DMS53 treated with DMSO at 0.1 percent for 48 hours (cell line): ENCODE data around the gene CTNND2.
"Not testable (repeated sequence)": the region's sequence is repeated elsewhere in the genome, so short reads cannot be mapped to it uniquely, and the experiment has no call there.

Experiments
- DNase-seq: peaks from one replicate; lab custom pipeline; 2025; ENCODE audit not compliant: unreplicated experiment; lab: John Stamatoyannopoulos, UW

Gene CTNND2

GRCh38 chr5:11491404-11492075 lies 412.7 kb downstream of the CTNND2 start:
- DNase-seq: no peak

DNA sequence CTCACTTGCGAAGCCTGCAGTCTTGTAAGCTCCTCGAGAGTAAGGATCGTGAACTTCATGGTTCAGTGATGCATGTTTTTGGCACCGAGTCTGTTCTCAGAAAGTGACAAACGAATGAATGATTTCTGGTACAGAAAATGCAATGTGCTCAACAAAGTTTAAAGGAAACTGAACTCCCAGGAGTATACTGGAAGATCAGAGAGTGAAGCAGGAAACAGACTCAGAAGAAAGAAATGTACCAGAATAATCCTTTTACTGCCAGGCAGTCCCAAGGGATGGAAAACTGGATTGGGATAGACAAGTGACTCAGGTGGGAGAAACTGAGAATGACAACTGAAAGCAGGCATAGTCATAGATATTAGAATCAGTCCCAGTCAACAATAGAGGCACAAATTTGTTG lies 420.6 kb downstream of the CTNND2 start:
- DNase-seq: no peak

DNA sequence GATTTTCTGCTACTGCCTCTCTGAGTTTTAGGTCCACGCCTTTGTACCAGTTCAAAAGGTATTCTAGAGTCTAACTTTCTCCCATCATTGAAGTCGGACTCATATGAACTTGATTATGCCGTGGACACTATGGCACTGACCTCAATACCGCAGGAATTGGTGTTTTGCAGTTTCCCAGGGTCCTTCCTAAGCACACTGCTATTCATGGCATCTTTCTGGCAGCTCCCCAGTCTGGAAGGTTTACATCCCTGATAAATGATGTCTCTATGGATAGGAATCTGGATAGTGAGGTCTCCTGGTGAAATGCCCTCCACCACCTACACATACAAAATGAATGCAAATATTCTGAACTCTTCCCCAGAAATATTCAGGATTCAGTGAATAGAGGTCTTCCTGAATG lies 422.2 kb downstream of the CTNND2 start:
- DNase-seq: no peak

GRCh38 chr5:11477786-11478185 lies 426.5 kb downstream of the CTNND2 start:
- no peak for DNase-seq

- no peak for DNase-seq
Measured at GRCh38 chr5:11476866-11477265, 427.4 kb downstream of the CTNND2 start.

- no peak for DNase-seq
Measured at GRCh38 chr5:11468334-11469039, 435.8 kb downstream of the CTNND2 start.

GRCh38 chr5:11467588-11467987 lies 436.7 kb downstream of the CTNND2 start:
- DNase-seq: no peak

GRCh38 chr5:11459716-11460115 lies 444.5 kb downstream of the CTNND2 start:
- no peak for DNase-seq

- no peak for DNase-seq
Measured at GRCh38 chr5:11455505-11455904, 448.7 kb downstream of the CTNND2 start.

- DNase-seq: no peak
Measured at GRCh38 chr5:11452852-11453251, 451.4 kb downstream of the CTNND2 start.

DNA sequence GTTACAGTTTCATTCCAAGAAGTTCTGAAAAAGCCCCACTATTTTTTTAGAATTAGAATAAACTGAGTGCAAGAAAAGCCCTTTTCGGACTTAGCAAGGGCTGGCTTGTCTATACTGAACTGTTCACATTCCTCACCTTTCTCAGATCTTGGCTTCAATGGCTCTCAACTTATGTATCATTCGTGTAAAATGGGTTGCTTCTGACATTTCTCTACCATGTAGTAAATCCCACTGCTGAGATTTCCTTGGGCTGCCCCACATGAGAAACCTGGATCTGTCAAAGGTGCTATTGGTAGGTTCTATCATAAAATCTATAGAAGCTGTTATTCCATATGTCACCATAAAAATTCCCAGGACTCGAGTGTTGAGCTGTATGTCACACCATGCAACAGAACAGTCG lies 454.3 kb downstream of the CTNND2 start:
- no peak for DNase-seq

- DNase-seq: no peak
Measured at GRCh38 chr5:11449217-11449616, 455.0 kb downstream of the CTNND2 start.

DNA sequence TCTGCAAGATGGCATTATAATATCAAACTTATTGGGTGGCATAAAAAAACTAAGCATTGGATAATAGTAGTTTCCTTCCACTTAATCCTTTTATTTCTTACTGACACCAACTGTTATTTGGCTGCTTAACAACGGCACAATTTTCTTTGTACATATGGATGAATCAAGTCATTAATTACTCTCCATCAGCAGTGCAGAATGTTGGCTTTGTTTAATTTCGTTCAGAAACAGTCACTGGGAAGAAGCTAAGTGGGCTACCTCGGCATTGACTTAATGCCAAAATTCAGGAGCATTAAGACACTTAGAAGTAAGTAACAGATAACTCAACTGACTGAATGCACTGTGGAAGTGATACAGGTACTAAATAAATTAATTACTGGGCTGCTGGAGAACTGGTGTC lies 460.4 kb downstream of the CTNND2 start:
- DNase-seq: no peak

DNA sequence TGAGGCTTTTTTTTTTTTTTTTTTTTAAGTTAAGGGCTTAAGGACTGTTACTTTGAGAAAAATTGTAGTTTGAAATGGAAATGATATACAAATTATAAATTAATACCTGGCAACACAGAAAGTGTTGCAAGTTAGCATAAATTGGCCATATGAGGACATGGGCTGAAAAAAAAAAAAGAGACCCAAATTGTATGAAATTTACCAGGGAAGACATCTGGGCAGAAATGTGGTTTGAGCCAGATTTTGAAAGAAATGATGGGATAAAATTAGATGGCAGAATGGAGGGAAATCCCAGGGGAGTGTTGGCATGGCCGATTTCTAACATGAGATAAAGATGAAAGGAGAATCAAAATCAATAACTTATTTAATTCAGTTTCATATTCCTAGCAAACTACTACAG lies 472.1 kb downstream of the CTNND2 start:
- no peak for DNase-seq

DNA sequence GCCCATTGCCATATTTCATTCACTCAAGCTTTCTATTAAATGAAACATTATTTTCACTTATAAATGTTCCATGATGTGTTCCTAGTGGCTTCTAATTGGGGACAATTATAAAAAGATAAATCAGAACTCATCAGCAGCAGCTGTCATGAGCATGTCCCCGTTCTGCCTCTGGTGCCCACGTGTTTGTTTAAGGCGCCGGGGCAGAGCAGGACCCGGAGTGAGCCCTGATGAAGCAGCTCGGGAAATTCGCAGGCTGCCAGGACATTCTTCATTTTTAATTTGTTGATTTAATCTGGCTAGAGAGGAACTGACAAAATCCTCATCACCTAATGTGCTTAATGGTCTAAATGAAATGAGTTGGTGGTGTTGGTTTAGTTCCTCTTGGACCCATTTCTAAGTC lies 475.0 kb downstream of the CTNND2 start:
- no peak for DNase-seq

DNA sequence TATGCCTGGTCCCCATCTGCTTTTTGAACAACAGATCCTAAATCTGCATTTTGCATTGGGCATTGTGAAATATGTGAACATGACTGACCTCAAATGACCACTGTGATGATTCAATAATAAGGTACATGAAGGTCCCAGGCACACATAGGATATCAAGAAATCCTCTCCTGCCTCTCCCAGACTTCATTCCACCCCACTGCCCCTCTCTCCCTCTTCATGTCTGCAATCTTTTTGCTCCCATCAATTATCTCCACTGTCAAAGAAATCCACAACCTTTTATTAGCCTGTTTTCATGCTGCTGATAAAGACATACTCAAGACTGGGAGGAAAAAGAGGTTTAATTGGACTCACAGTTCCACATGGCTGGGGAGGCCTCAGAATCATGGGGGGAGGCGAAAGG lies 476.7 kb downstream of the CTNND2 start:
- DNase-seq: no peak

DNA sequence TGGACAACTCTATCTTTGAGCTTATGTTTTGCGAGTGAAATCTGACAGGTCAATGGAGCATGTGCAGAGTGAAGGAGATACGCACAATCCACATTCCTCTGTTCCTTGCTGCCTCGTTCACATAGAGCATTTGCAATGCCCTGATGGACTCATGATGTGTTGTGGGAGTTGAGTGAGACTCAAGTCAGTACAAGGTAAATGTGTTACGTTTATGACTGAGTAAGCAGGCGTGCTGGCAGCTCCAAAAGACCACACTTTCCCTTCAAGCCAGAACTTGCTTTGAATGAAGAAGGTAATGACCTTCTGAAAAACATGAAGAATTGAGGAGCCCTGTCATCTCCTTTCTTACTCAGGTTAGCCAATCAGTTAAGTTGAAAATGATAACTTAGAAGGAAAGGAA lies 477.8 kb downstream of the CTNND2 start:
- DNase-seq: no peak

GRCh38 chr5:11422342-11422741 lies 481.9 kb downstream of the CTNND2 start:
- DNase-seq: no peak

DNA sequence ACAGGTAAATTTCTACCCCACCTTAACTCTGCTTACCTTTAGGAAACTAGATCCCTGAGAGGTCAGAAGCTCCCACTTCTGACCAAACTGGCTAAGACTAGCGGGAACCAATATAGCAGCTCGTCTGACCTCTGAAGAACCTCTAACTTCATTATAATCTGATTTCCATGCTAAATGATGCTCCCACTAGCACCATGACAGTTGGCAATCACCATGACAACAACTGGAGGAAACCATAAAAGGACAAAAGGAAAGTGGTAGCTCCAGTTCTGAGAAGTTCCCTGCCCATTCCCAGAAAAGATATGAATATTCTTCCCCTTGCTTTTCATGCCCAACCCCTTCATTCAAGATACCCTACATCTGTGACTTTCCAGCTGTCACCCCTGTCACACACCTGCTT lies 483.3 kb downstream of the CTNND2 start:
- no peak for DNase-seq

GRCh38 chr5:11415751-11416150 lies 488.5 kb downstream of the CTNND2 start:
- no peak for DNase-seq

DNA sequence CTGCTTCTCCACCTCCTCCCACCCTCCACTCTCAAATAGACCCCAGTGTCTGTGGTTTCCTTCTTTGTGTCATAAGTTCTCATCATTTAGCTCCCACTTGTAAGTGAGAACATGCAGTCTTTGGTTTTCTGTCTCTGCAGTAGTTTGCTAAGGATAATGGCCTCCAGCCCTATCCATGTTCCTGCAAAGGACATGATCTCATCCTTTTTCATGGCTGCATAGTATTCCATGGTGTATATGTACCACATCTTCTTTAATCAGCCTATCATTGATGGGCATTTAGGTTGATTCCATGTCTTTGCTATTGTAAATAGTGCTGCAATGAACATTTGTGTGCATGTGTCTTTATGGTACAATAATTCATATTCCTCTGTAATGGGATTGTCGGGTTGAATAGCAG lies 489.5 kb downstream of the CTNND2 start:
- not testable (repeated sequence) for DNase-seq

GRCh38 chr5:11411621-11412020 lies 492.6 kb downstream of the CTNND2 start:
- DNase-seq: no peak
